Lower leg skin (tissue), 3 donors: Measurements from ENCODE around the gene POMC.

Source experiments
- CTCF ChIP-seq, 3 donors: fragments of 450-650 bp; IDR thresholded peaks; one replicate each; pipeline ENCODE4 v1.5.1; 2016; ENCODE audit warnings: antibody characterized with exemption in 3 of 3, mild to moderate bottlenecking in 3 of 3, moderate library complexity in 2 of 3
- POLR2A ChIP-seq, 2 donors: fragments of 450-650 bp; IDR thresholded peaks; one replicate each; pipeline ENCODE4 v1.6.1; 2016 to 2017; ENCODE audit warnings: antibody characterized with exemption in 2 of 2, mild to moderate bottlenecking in 1 of 2, moderate library complexity in 1 of 2

GRCh38 chr2:25213229-25213628 is 44.8 kb upstream of the POMC start:
- no peak for TF ChIP-seq CTCF (IDR thresholded peaks at IDR 0.05)
- no peak for TF ChIP-seq POLR2A (IDR thresholded peaks at IDR 0.05)
